K562 (cell line): ENCODE data around the gene TRIM33. TPM values are rescaled to one million over a fixed set of nuclear protein-coding genes. Genes with fewer than 3 reads are reported as not detected.

ENCODE experiments used
- ARID1B ChIP-seq: fragments of 450-650 bp; IDR thresholded peaks from 2 replicates; pipeline ENCODE4 v1.6.1; 2016; ENCODE audit warnings: antibody characterized with exemption, mild to moderate bottlenecking, inconsistent platforms
- BRCA1 ChIP-seq, 2 experiments: fragments of 450-650 bp in 1 of 2; sonication (generic) in 1 of 2; formaldehyde crosslinking in 1 of 2; IDR thresholded peaks; 2 replicates each; pipeline versions ENCODE4 v1.5.0 to v1.6.1; 2017 to 2020; ENCODE audit warnings: mild to moderate bottlenecking in 1 of 2, missing genetic modification reagents in 1 of 2
- CBX1 ChIP-seq: sonication (generic); IDR thresholded peaks from 2 replicates; pipeline ENCODE4 v1.6.1; 2016; ENCODE audit warnings: antibody characterized with exemption, low read depth, mild to moderate bottlenecking
- CXXC5 ChIP-seq: fragments of 250-450 bp; sonication (Bioruptor Pico); IDR thresholded peaks from 2 replicates; pipeline ENCODE4 v1.8.0; 2022; ENCODE audit warnings: inconsistent platforms, mild to moderate bottlenecking, moderate library complexity
- EHMT2 ChIP-seq: fragments of 450-650 bp; IDR thresholded peaks from 2 replicates; pipeline ENCODE4 v1.6.1; 2018; ENCODE audit warnings: antibody characterized with exemption
- ETS1 ChIP-seq: conservative IDR thresholded peaks from 2 replicates; pipeline ENCODE4 v1.6.1; 2011; ENCODE audit warnings: low read depth, mild to moderate bottlenecking, low read length; ENCODE audit not compliant: control insufficient read depth
- FOXP4 ChIP-seq: sonication (generic); formaldehyde crosslinking; IDR thresholded peaks from 2 replicates; pipeline ENCODE4 v1.8.0; 2022; ENCODE audit warnings: mild to moderate bottlenecking, missing genetic modification reagents, borderline replicate concordance
- FUS ChIP-seq: fragments of 200-400 bp; formaldehyde crosslinking; optimal IDR thresholded peaks from 2 replicates; pipeline ENCODE3; 2017; ENCODE audit warnings: low read depth, low read length
- HDAC3 ChIP-seq: fragments of 450-650 bp; IDR thresholded peaks from 2 replicates; pipeline ENCODE4 v1.6.1; 2018; ENCODE audit warnings: borderline replicate concordance, mild to moderate bottlenecking, moderate library complexity; ENCODE audit not compliant: partially characterized antibody
- KAT7 ChIP-seq: sonication (generic); formaldehyde crosslinking; IDR thresholded peaks from 2 replicates; pipeline ENCODE4 v1.8.0; 2022; ENCODE audit warnings: missing genetic modification reagents, mild to moderate bottlenecking, borderline replicate concordance
- KLF16 ChIP-seq: IDR thresholded peaks from 2 replicates; pipeline ENCODE4 v1.6.1; 2016; ENCODE audit warnings: antibody characterized with exemption
- MEIS2 ChIP-seq: fragments of 450-650 bp; IDR thresholded peaks from 2 replicates; pipeline ENCODE4 v1.6.1; 2014; ENCODE audit warnings: mild to moderate bottlenecking; ENCODE audit not compliant: partially characterized antibody
- POU5F1 ChIP-seq: fragments of 150-350 bp; IDR thresholded peaks from 2 replicates; pipeline ENCODE4 v1.6.1; 2014; ENCODE audit warnings: borderline replicate concordance, low read length, low read depth, mild to moderate bottlenecking; ENCODE audit not compliant: partially characterized antibody
- SMARCC2 ChIP-seq: fragments of 450-650 bp; IDR thresholded peaks from 2 replicates; pipeline ENCODE4 v1.6.1; 2017; ENCODE audit warnings: antibody characterized with exemption, moderate library complexity, mild to moderate bottlenecking, low read depth
- SMARCE1 ChIP-seq: fragments of 450-650 bp; IDR thresholded peaks from 2 replicates; pipeline ENCODE4 v1.7.1; 2016; ENCODE audit warnings: mild to moderate bottlenecking
- THRB ChIP-seq: fragments of 450-650 bp; formaldehyde crosslinking; conservative IDR thresholded peaks from 2 replicates; pipeline ENCODE4 v1.4.0; 2022; ENCODE audit warnings: mild to moderate bottlenecking, missing genetic modification characterization
- TRIM24 ChIP-seq, 2 experiments: fragments of 450-650 bp; IDR thresholded peaks; 2 replicates each; pipeline ENCODE4 v1.6.1; 2016
- ZNF12 ChIP-seq: sonication (generic); formaldehyde crosslinking; IDR thresholded peaks from 2 replicates; pipeline ENCODE4 v1.4.0; 2020; ENCODE audit warnings: mild to moderate bottlenecking, missing genetic modification reagents
- ZNF24 ChIP-seq: fragments of 450-650 bp; IDR thresholded peaks from 2 replicates; pipeline ENCODE4 v1.6.1; 2016
- ZNF518B ChIP-seq: fragments of 250-450 bp; sonication (Bioruptor Pico); IDR thresholded peaks from 2 replicates; pipeline ENCODE4 v1.5.0; 2021; ENCODE audit warnings: mild to moderate bottlenecking, moderate library complexity
- ZNF76 ChIP-seq: fragments of 250-450 bp; sonication (Bioruptor Pico); IDR thresholded peaks from 2 replicates; pipeline ENCODE4 v1.4.0; 2020; ENCODE audit warnings: mild to moderate bottlenecking, moderate library complexity, borderline replicate concordance
- polyA plus RNA-seq, 8 experiments: library from polyadenylated mRNA; depleted of rRNA in 4 of 8; stranded (reverse) in 5 of 8; unstranded in 3 of 8; fragments of >200 nt; fragmentation: Nextera tagmentation in 2 of 8; fragmentation: Illumina TruSeq in 1 of 8; extraction: Ambion mirVana in 2 of 8; extraction: Trizol in 1 of 8; gene quantifications; 2 replicates each; pipeline versions ENCODE4 v1.2.1 to v1.2.3, GENCODE V29; 2011 to 2014; ENCODE audit warnings: inconsistent platforms in 1 of 8, missing spikeins in 1 of 8
- total RNA-seq, 7 experiments: library from RNA; depleted of rRNA in 6 of 7; stranded (reverse); fragments of >200 nt in 6 of 7; fragmentation: Illumina TruSeq in 2 of 7; extraction: Trizol in 2 of 7; gene quantifications; 2 replicates each; pipeline versions ENCODE4 v1.2.1 to v1.2.3, GENCODE V29; 2011 to 2021; ENCODE audit warnings: low replicate concordance in 1 of 7

TRIM33 gene
- total and polyA plus RNA-seq, 9 of the 15 experiments (the other 6 are each of a cell fraction or from before 2014, with no cell fraction given): 9.3 to 58.4 (median 40.2) TPM

- TF ChIP-seq THRB (no peak), CXXC5 (no peak), ARID1B (peak; percentile 91), TRIM24 (IDR thresholded peaks at IDR 0.05) (peak; percentile 51 to 78; a peak in 3 of 4 replicates), SMARCC2 (peak; percentile 63), BRCA1 (IDR thresholded peaks at IDR 0.05) (no peak), BRCA1 (CRISPR knock-in tag; IDR thresholded peaks at IDR 0.05) (no peak), SMARCE1 (peak; percentile 79), KLF16 (peak; percentile 63; the same call in 1 of the 2 replicates), ZNF12 (CRISPR knock-in tag) (no peak), ZNF518B (no peak), ZNF24 (no peak), HDAC3 (peak; percentile 52), ZNF76 (CRISPR knock-in tag) (no peak), FOXP4 (no peak), EHMT2 (0 out of 2 replicates have a peak, but pooled peaks have one; percentile 18), CBX1 (no peak), FUS (no peak), MEIS2 (peak; percentile 94), KAT7 (CRISPR knock-in tag) (no peak), ETS1 (no peak), POU5F1 (no peak)
These were observed 57.6 kb downstream of the TRIM33 start (continued) for GRCh38 chr1:114453361-114453784.
